Measurements from ENCODE around the gene DIDO1. TPM values are rescaled to one million over a fixed set of nuclear protein-coding genes. Genes with fewer than 3 reads are reported as not detected.

DIDO1 gene
- total and polyA plus RNA-seq, 2 of the 13 experiments (the other 11 are each of a cell fraction or from before 2014, with no cell fraction given), result 75.0 to 75.1 TPM

DNA sequence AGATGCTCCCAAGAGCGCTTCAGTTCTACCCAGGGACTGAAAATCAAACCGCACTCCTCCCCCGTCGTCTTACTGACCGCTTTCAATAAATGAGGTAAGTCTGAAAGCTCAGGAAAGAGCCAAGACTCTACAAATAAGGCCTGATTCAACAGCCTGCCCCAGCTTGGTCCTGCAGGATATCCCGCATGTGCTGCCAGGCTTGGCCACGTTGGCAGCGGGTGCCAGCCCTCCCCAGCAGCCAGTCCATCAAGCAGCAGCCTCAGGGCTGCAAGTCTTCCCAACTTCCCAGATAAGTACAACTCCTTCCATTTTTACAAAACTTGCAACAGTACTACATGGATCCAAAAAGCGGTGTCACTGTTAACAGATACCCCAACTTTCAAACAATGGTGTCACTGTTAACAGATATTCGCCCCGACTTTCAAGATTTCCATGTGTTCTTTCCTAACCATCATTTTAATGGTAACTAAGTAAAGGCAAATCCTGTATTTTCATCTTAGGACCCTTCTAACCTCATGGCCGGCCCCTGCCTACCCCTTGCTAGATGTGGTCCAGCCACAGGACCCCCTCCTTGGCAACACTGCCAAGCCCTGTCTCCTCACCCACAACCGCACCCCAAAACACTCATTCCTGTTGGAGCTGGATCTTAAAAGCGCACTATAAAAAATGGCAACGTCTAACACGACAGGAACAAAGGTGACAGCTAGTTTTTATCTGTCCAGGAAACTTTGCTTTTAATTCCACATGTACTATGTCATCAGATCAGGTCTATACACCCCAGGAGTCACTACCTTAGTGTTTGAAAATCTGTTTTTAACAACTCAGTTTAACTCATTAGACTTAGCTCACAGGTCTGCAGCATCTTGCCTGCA is 28.0 kb downstream of the DIDO1 start (continued):
- TF ChIP-seq TBP (CRISPR knock-in tag; IDR thresholded peaks at IDR 0.05) (no peak), KAT2B (IDR thresholded peaks at IDR 0.05; ENCODE audit: borderline replicate concordance, low read depth, low read length) (no peak), RARA (CRISPR knock-in tag; IDR thresholded peaks at IDR 0.05) (no peak), ZNF468 (CRISPR knock-in tag; IDR thresholded peaks at IDR 0.05) (no peak), RFXANK (CRISPR knock-in tag; IDR thresholded peaks at IDR 0.05) (no peak), ZNF121 (CRISPR knock-in tag; IDR thresholded peaks at IDR 0.05) (no peak), RBM39 (IDR thresholded peaks at IDR 0.05; ENCODE audit: low read depth, low read length, poor library complexity, severe bottlenecking) (no peak), AHR (CRISPR knock-in tag; IDR thresholded peaks at IDR 0.05) (no peak), SNAI1 (CRISPR knock-in tag; IDR thresholded peaks at IDR 0.05; ENCODE audit: borderline replicate concordance) (0 out of 2 replicates have a peak, but pooled peaks have one; percentile 25), NR3C1 (CRISPR knock-in tag; IDR thresholded peaks at IDR 0.05) (no peak), KMT2A (CRISPR knock-in tag; IDR thresholded peaks at IDR 0.05) (no peak), RARG (CRISPR knock-in tag; IDR thresholded peaks at IDR 0.05; ENCODE audit: low read depth) (no peak), ZSCAN20 (CRISPR knock-in tag; IDR thresholded peaks at IDR 0.05; ENCODE audit: borderline replicate concordance) (no peak), POLR2G (IDR thresholded peaks at IDR 0.05; ENCODE audit: low read depth, low read length) (0 out of 2 replicates have a peak, but pooled peaks have one; percentile 7), WIZ (CRISPR knock-in tag; IDR thresholded peaks at IDR 0.05) (no peak), ZNF780A (CRISPR knock-in tag; IDR thresholded peaks at IDR 0.05) (no peak), CENPT (CRISPR knock-in tag; IDR thresholded peaks at IDR 0.05; ENCODE audit: low read depth) (no peak), HDAC1 (CRISPR knock-in tag; IDR thresholded peaks at IDR 0.05) (no peak), ZNF451 (CRISPR knock-in tag; IDR thresholded peaks at IDR 0.05) (no peak), GPN1 (CRISPR knock-in tag; IDR thresholded peaks at IDR 0.05; ENCODE audit: borderline replicate concordance) (no peak), ATF7-NPFF (CRISPR knock-in tag; IDR thresholded peaks at IDR 0.05; ENCODE audit: low read depth) (peak; percentile 68; the same call in 1 of the 2 replicates), ZNF557 (CRISPR knock-in tag; IDR thresholded peaks at IDR 0.05) (no peak), ZNF382 (CRISPR knock-in tag; IDR thresholded peaks at IDR 0.05; ENCODE audit: borderline replicate concordance) (no peak), ISL2 (CRISPR knock-in tag; IDR thresholded peaks at IDR 0.05) (no peak), STAT5B (CRISPR knock-in tag; IDR thresholded peaks at IDR 0.05) (no peak)
- TF ChIP-seq, protein P1, sequence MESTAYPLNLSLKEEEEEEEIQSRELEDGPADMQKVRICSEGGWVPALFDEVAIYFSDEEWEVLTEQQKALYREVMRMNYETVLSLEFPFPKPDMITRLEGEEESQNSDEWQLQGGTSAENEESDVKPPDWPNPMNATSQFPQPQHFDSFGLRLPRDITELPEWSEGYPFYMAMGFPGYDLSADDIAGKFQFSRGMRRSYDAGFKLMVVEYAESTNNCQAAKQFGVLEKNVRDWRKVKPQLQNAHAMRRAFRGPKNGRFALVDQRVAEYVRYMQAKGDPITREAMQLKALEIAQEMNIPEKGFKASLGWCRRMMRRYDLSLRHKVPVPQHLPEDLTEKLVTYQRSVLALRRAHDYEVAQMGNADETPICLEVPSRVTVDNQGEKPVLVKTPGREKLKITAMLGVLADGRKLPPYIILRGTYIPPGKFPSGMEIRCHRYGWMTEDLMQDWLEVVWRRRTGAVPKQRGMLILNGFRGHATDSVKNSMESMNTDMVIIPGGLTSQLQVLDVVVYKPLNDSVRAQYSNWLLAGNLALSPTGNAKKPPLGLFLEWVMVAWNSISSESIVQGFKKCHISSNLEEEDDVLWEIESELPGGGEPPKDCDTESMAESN (CRISPR knock-in tag; conservative IDR thresholded peaks at IDR 0.05), result 0 out of 2 replicates have a peak, but pooled peaks have one; percentile 25
- TF ChIP-seq, protein P2, sequence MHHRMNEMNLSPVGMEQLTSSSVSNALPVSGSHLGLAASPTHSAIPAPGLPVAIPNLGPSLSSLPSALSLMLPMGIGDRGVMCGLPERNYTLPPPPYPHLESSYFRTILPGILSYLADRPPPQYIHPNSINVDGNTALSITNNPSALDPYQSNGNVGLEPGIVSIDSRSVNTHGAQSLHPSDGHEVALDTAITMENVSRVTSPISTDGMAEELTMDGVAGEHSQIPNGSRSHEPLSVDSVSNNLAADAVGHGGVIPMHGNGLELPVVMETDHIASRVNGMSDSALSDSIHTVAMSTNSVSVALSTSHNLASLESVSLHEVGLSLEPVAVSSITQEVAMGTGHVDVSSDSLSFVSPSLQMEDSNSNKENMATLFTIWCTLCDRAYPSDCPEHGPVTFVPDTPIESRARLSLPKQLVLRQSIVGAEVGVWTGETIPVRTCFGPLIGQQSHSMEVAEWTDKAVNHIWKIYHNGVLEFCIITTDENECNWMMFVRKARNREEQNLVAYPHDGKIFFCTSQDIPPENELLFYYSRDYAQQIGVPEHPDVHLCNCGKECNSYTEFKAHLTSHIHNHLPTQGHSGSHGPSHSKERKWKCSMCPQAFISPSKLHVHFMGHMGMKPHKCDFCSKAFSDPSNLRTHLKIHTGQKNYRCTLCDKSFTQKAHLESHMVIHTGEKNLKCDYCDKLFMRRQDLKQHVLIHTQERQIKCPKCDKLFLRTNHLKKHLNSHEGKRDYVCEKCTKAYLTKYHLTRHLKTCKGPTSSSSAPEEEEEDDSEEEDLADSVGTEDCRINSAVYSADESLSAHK (CRISPR knock-in tag; IDR thresholded peaks at IDR 0.05; ENCODE audit: borderline replicate concordance), result no peak
- TF ChIP-seq, protein P3, sequence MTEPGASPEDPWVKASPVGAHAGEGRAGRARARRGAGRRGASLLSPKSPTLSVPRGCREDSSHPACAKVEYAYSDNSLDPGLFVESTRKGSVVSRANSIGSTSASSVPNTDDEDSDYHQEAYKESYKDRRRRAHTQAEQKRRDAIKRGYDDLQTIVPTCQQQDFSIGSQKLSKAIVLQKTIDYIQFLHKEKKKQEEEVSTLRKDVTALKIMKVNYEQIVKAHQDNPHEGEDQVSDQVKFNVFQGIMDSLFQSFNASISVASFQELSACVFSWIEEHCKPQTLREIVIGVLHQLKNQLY (CRISPR knock-in tag; IDR thresholded peaks at IDR 0.05), result no peak

All from HepG2 (cell line).